Measurements from ENCODE around the gene TAL1.

DNA sequence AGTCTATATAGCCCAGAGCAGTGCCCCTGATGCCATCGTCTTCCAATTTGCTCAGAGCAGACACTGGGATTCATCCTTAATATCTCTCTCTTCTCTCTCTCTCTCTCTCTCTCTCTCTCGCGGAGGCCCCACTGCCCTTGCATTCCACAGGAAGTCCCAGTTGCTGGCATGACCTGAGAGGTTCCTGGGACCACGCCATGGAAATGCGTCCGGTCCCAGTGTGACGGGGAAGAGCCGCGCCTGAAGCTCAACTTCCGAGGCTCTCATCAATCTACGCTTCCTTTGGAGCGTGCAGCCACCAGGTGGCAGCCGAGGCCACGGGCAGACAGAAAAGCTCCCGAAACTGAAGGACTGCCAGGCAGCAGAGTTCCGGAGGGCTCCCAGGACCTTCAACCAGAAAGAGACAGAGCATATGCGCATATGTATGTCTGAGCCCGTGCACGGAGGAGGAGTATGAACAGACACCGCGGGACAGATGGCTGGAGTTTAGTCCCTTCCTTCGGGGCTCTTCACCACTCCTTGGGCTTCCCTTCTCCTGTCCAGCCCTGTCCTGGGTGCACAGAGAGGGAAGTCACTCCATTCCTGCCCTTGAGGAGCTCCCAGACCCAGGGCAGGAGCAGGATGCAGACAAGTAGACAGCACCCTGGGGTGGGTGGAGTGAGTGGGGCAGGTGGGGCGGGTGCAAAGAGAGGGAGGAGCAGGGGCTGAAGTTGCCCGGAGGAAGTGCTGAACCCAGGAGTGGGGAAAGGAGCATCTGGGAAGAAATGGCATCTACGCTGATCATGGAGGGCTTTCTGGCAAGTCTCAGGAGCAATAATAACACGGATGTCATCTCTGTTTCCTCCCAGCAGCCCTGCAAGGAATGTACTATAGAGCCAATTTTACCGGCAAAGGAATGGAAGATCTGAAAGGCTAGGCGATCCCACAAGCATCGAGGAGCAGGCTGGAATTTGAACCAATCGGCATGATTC lies 52.7 kb downstream of the TAL1 start:
- TF ChIP-seq POLR2AphosphoS5 (IDR thresholded peaks at IDR 0.05; ENCODE audit: low read depth, low read length) (no peak), POLR2A (IDR thresholded peaks at IDR 0.05; ENCODE audit: low read depth, low read length) (peak; percentile 30; the same call in 1 of the 2 replicates), TAF1 (IDR thresholded peaks at IDR 0.05; ENCODE audit: low read depth, low read length) (peak; percentile 55; the same call in 1 of the 2 replicates), SPI1 (IDR thresholded peaks at IDR 0.05; ENCODE audit: low read depth, low read length) (peak; percentile 27; the same call in 1 of the 2 replicates), POU2F2 (IDR thresholded peaks at IDR 0.05; ENCODE audit: low read depth, low read length) (no peak), PAX5 (IDR thresholded peaks at IDR 0.05; ENCODE audit: insufficient read depth, low read length, severe bottlenecking) (no peak)
